Right forelimb (tissue), 1 donor: ENCODE data around the gene MEIOB.
"Not testable (repeated sequence)": the region's sequence is repeated elsewhere in the genome, so short reads cannot be mapped to it uniquely, and the experiment has no call there.

Source experiments
- DNase-seq: peaks from one replicate; pipeline ENCODE4 v3.0.0-alpha.2; 2018

Gene MEIOB

DNA sequence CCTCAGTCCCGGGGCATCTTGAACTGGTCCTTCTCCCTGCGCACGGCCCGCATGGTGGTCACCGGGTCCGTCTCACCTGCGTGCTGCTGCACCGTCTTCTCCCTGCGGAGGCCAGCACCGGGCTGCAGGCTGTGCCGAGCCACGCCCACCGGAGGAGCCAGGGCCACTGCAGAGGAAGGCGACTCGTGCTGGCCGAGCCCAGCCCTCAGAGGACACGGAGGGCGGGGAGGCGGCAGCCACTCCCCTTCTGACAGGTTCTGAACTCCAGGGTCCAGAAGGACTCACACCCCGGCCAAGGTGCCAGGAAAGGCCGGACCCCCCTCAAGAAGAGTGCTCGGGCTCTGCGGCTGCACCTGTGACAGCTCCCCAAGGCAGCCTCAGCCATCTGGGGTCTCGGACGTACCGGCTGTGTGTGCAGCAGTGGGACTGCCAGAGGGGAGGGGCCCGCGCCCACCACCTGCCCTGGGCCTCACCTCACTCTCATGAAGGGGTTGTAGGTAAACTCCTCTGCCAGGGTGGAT is 62.6 kb downstream of the MEIOB start:
- DNase-seq: no peak

DNA sequence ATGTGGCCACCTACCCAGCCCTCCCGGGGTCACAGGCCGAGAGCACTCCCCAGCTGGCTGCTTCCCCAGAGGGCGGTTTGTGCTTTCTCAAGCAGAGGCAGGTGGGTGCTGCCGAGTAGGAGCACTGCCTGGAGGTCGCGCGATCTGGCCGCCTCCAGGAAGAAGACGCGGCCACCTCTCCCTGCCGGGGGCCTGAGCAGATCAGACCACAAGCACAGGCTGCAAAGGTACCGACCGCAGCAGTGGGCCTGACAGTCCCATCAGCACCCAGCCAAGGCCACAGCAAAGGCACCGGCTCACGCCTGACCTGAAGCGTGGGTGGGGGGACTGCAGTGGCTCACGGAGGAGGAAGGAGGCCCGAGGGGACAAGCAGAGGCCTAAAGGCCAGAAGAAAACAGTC is 63.3 kb downstream of the MEIOB start:
- DNase-seq: no peak

DNA sequence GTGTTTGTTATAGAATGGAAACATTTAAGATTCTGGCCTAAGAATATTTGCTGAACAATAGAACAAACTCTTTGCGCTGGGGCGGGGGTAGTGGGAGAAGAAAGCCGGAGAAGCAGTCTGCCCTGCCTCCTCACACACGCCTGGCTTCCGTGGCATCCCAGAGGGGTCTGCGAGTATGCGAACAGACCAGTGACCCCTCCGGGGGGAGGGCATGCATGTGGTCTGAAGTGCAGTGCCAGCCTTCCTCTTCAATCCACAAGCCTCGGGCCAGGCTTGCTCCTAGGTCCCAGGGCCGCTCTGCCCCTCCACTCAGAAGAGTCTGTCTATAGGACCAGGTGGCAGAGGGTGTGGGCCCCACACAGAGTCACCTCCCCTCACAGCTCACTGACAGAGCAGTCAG is 64.3 kb downstream of the MEIOB start:
- no peak for DNase-seq

DNA sequence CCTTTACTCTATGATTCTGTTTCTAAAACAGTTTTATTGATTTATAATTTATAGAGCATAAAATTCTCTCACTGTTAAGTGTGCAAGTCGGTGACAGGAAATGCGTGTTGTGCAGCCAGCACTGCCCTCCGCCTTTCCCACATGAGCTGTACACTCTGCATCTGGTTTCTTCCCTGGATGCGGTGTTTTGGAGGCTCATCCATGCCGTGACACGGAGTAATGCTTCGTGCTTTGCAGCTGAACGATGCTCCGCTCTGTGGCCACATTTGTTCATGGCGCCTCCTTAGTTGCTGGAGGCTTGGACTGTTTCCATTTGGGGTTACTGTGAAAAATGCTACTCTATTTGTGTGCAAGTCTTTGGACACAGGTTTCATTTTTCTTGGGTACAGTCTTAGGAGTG is 71.3 kb downstream of the MEIOB start:
- DNase-seq: no peak

DNA sequence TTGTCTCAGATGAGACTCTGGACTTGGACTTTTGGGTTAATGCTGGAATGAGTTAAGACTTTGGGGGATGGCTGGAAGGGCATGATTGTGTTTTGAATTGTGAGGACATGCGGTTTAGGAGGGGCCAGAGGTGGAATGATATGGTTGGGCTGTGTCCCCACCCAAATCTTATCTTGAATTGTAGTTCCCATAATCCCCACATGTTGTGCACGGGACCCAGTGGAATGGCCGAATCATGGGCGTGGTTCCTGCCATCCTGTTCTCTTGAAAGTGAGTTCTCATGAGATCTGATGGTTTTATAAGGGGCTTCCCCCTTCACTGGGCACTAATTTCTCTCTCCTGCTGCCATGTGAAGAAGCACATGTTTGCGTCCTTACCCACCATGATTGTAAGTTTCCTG is 72.7 kb downstream of the MEIOB start:
- not testable (repeated sequence) for DNase-seq

DNA sequence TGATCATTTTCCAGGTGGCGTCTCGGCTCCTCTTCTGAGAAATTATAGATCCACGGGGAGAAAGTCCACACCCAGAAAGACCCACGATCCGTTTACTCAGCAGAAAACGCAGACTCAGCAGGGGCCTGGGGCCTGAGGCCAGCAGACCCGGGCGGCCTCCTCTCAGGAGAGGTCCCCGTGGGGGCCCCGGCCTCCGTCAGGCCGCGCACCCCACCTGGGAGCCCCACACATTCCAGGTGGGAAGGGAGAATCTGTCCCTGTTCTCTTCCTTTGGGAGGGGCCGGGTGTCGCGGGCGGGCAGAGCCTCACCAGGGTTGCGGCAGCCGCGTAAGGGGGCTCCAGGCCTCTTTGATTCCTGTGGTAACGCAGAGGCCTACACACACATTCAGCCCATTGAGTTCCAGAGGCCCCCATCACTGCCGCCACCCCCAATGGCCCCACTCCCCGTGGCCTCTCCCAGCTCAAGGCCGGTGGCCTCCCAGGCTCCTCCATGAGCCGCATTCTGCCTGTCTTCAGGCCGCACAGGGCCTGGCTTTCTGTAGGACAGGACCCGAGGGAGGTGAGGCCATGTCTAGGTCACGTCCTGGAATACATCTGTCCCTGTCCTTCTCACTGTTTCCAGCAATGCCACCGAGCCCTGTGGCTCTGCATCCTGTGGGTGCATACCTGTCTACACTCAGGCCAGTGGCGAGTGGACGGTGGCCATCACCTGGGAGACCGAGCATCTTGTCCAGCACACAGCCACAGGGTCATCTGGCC is 76.9 kb downstream of the MEIOB start:
- DNase-seq: no peak

DNA sequence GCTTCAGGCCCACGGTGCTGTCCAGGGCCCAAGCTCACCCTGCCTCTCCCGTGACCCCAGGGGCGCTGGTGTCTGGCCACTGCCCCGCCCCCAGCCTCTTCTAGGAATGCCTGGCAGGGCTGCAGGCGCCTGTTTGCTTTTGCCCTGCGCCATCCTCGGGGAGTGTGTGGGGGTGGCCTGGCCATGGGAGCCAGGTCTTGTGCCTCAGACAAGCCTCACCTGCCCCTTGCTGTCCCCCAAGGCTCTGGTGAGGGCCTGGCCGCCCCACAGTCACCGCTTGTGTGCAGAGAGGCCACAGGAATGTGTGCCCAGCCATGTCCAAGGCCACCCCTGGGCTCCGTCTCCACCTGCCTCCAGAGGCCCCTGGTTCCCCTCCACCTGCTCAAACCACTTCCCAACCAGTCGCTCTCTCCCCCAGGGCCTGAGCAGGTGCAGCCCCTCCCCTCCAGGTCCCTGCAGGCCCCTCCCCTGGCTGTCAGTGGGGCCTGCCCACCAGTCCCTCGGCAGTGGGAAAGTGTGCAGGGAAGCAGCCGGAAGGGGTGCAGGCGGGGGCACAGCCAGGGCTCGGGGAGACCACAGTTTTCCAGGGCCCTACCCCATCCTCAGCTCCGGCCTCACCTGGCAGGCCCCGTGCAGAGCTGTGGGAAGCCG is 77.6 kb downstream of the MEIOB start:
- DNase-seq: no peak

DNA sequence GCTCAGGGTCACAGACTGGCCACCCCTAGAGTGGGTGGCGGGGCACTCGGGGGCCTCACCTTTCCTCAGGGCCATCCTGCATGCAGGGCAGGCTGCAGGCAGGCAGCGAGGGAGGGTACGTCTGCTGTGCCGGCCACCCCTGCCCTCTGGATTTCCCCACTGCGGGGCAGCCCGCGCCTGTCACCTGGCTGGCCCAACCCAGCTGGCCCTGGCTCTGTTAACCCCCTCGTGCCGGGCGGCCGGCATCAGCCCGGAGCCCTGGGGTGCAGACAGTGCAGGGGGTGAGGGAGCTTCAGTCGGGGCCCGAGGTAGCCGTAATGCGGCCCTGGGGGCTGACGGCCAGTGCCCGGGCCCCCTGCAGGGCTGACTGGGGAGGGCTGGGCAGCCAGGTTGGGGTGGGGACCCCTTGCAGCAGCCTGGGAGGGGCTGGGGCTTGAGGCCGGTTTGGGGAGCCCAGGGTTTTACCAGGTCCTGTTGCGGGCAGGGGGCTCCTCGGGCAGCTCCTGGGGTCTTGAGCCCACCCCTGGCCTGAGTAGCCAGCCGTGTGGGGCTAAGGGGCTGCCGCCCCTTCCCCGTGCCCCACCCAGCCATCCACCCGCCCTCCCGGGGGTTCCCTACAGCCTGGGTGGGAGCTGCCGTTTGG is 78.3 kb downstream of the MEIOB start, which contains the start of gene IGFALS:
Gene IGFALS (minus strand): TSS at position 128 of the 643 bp plus-strand sequence. CDS start 53 bp downstream, at position 75.
- no peak for DNase-seq

DNA sequence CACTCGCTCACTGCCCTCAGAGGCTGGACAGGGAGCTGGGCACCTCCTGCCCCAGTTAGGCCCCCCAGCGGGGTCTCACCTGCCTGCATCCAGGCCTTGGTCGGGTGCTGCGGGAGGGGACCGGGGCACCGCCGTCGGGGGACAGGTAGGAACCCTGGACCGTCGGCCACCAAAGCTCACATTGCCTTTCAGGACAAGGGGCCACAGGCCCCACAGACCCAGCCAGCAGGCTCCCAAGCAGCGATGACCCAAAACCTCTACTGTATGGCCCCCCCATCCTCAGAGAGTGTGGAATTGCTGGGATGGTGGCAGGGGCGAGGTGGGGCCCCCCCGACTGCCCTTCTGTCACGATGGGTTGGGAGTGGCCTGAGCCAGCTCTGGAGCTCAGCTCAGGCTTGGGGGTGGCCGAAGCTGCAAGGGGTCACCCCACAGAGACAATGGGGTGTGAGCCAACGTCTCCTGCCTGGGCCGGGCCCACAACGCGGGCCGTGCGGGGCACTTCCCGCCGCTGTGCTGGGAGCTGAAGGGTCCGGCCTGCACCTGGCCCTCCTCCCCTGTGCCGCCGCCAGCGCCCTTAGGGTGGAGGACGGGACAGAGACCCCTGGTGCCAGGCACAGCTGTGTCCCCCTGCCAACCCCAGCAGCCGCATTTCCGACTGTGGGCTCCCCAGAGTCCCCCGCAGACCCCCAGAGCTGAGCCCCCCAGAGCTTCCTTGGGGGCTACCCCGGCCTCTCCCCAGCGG is 79.0 kb downstream of the MEIOB start:
- no peak for DNase-seq

DNA sequence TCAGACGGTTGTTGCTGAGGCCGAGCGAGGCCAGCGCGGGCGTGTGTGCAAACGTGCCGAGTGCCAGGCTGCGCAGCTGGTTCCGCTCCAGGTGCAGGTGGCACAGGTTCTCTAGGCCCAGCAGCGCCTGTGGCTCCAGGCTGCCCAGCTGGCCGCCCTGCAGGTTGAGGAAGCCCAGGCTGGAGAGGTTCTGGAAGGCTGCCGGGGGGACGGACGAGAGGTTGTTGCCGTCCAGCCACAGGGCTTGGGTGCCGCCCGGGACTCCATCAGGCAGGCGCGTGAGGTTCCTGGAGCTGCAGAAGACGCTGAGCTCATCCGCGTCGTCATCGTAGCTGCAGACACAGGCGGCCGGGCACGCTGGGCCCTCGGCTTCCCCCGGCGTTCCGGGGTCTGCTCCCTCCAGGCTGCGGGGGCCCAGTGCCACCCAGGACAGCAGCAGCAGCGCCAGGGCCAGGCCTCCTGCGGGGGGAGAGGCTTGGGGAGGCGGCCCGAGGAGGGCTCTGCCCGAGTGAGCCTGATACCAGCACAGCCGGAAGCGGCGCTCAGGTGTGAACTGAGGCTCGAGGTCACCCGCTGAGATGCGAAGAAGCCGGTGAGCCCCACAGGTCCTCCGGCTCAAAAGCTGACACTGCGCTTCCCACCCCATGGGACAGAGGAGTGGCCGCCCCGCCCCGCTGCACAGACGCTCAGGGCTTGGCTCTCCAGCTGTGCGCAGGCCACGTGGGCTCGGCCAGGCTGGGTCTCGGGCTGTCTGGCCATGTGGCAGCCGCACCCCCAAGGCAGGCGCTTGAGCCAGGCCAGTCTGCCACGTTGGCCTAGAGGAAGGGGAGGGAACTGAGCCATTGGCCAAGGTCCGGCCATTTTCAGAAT is 79.8 kb downstream of the MEIOB start:
- no peak for DNase-seq

DNA sequence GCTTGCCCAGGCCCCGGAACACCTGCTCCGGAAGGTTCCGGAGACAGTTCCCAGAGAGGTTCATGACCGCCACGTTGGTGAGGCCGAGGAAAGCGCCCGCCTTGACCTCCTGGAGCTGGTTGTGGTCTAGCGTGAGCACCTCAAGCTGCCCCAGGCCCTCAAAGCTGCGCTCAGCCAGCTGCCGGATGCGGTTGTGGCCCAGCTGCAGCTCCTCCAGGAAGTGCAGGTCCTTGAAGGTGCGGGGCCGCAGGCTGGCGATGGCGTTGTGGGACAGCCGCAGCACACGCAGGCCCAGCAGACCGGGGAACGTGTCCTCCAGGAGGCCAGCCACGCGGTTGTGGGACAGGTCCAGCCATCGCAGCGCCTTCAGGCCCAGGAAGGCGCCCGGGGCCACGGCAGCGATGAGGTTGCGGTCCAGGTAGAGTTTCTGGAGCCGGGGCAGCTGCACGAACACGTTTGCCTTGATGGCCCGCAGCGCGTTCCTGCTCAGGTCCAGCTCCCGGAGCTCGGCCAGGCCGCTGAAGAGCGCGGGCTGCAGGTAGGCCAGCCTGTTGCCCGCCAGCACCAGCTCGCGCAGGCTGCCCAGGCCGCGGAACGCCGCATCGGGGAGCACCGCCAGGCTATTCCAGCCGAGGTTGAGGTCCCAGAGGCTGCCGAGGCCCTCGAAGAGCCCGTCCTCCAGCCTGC is 80.6 kb downstream of the MEIOB start:
- DNase-seq: no peak

DNA sequence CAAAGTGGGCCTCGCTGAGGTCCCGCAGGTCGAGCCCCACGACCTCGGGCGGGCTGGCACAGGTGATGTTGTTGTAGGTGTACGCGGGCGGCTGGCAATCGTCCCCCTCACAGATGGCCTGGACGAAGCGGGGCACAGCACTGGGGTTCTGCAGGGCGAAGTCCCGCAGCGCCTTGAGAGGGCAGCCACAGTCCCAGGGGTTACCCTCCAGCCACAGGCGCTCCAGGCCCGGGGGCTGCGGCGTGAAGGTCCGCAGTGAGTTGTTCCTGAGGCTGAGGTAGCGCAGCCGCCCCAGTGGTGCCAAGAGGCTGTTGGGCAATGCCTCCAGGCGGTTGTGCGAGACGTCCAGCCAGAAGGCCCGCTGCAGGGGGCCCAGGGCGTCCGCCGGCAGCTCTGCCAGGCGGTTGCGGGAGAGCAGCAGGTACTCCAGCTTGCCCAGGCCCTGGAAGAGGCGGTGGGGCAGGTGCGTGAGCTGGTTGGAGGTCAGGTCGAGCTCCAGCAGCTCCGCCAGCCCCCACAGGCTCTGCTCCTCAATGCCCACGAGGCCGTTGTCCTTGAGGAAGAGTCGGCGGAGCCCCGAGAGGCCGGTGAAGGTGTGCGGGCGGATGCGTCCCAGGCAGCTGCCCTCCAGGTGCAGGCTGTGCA is 81.2 kb downstream of the MEIOB start:
- no peak for DNase-seq

DNA sequence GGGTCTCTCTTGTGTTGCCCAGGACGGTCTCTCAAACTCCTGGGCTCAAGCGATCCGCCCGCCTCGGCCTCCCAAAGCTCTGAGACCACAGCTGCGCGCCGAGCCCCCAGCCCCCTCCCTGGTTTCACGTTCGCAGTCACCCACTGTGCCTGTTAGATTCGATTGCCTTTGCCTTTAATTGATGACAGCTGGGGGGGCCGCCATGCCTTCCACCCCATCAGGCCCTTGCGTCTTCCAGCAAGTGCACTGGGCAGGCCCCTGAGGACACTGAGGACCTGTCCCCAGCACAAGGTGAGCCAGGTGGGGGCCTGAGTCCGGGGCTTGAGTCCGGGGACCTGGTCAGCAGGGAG is 81.7 kb downstream of the MEIOB start:
- DNase-seq: no peak

DNA sequence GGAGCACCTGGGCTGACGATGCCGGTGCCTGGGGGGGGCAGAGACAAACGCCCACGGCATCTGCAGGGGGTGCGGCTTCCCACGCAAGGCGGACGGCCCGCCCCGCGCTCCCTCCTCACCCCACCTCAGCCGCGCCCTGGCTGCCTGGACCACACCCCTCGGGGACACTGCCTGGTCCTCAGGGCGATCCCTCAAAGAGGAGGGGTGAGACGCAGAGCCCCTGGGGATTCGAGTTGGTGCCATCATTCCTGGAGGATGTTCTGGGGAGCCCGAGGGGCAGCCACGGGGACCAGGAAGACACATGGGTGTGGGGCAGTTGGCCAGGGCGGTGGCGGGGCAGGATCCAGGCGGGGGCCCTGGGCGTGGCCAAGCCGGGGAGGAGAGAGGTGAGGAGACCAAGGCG is 82.3 kb downstream of the MEIOB start:
- DNase-seq: no peak

DNA sequence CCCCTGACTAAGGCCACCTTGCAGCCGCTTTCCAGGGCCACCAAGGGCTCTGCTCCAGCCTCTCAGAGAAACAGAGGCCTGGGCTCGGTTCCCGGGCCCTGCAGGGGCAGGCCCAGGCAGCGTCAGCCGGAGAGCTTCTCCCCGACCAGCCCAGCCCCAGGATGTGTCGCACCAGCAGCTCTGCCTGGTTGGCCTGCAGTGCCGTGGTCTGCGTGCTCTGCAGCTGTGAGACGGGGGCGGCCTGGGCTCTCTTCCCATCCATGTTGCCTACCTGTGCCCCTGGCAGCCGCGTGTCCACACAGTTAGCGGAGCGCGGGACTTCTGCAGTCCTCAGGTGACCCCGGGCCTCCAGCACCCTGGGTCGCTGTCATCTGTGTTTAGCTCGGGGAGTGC is 83.3 kb downstream of the MEIOB start:
- DNase-seq: peak; percentile 41

DNA sequence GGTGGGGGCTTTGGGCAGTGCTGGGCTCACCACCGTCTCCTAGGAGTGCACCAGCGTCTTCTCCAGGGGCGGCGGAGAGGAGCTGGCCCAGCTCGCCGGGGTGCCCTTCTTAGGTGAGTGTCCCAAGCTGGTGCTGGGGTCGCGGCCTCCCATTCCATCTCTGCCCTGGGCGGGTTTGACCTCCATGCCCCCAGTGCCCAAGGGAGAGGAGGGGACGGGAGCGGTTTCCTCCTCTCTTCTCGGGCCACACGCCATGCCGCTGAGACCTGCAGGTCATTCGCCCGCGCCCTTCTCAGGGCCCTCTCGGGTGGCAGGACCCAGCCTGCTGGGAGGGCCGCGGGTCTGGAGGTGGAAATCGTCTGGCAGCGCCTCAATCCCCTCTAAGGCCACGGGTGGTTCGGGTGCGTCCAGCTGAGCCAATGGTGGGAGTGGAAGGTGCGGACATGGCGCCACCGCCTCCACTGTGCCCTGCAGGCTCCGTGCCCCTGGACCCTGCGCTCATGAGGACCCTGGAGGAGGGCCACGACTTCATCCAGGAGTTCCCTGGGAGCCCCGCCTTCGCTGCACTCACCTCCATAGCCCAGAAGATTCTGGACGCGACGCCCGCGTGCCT is 83.8 kb downstream of the MEIOB start:
- peak; percentile 34 for DNase-seq

DNA sequence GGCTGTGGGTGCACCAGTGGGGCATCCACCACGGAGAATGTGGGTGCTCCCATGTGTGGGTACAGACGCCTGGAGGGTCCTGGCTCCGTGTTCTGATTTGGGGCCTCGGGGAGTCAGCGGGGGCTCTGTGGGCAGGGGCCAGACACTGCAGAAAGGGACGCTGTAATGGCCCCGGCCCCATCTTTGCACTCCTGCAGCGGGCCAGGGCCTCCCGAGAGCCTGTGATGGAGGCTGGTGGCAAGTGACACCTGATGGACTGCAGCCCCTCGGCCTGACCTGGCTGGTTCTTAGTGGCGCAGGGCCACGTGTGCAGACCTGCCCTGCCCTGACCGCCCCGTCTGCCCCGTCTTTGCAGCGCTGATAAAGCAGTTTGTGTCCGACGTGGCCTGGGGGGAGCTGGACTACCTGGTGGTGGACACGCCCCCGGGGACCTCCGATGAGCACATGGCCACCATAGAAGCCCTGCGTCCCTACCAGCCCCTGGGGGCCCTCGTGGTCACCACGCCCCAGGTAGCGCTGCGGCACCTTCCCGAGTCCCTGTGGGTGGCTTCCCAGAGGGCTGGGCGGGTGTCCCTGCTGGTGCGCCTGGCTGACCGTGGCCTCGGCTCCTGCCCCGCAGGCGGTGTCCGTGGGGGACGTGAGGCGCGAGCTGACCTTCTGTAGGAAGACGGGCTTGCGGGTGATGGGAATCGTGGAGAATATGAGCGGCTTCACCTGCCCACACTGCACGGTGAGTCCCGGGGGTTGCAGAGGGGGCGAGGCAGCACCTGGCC is 84.5 kb downstream of the MEIOB start:
- DNase-seq: peak; percentile 17

DNA sequence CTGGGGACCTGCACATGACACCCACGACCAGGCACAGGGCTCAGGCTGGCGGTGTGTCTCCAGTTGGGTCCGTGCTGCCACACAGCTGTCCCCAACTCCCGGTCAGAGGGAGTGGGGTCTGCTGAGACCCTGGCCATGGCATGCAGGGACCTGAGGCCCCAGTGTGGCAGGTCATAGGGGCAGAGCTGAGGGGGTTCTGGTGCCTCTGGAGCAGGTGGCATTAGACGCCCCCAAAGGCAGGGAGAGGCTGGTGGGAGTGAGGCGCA is 85.0 kb downstream of the MEIOB start:
- DNase-seq: no peak

DNA sequence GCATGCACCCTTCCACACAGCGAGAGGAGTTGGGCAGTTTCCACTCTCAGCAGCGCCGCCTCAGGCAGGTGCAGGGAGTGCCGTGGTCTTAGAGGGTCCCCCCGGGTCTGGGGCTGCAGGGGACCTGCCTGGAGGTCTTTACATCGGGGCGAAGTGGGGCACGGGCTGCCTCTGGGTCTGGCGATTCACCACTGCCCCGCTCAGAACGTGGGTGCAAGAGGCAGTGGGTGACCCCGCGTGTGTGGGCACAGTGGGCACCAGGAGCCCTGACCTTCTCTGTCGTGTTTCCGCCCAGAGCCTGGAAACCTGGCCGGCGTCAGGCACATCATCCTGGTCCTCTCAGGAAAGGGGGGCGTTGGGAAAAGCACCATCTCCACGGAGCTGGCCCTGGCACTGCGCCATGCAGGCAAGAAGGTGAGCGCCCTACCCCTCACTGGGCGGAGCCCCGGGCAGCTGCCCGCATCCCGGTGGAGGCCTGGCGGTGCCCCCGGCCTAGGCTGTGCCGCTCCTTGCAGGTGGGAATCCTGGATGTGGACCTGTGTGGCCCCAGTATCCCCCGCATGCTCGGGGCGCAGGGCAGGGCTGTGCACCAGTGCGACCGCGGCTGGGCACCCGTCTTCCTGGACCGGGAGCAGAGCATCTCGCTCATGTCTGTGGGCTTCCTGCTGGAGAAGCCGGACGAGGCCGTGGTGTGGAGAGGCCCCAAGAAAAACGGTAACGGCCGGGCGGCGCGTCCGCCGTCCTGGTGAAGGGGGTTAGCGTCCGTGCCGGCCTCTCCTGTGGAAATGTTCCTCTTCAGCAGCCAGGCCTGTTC is 85.5 kb downstream of the MEIOB start:
- peak; percentile 23 for DNase-seq
